Testis (tissue), 2 donors: ENCODE results near the gene GRIPAP1.

Experiments
- POLR2A ChIP-seq: fragments of 450-650 bp; IDR thresholded peaks from one replicate; pipeline ENCODE4 v1.6.1; 2017; ENCODE audit warnings: antibody characterized with exemption, mild to moderate bottlenecking, moderate library complexity
- TF ChIP-seq, protein P1 (sequence below), 3 experiments: fragments of 450-650 bp in 2 of 3; fragments of 200-600 bp in 1 of 3; sonication (generic) in 1 of 3; IDR thresholded peaks; one replicate each; pipeline ENCODE4 v1.5.1; 2016 to 2019; ENCODE audit warnings: antibody characterized with exemption in 3 of 3, mild to moderate bottlenecking in 2 of 3, moderate library complexity in 1 of 3

GRCh38 chrX:48978226-48978625 lies 23.8 kb downstream of the GRIPAP1 start:
- TF ChIP-seq, protein P1, sequence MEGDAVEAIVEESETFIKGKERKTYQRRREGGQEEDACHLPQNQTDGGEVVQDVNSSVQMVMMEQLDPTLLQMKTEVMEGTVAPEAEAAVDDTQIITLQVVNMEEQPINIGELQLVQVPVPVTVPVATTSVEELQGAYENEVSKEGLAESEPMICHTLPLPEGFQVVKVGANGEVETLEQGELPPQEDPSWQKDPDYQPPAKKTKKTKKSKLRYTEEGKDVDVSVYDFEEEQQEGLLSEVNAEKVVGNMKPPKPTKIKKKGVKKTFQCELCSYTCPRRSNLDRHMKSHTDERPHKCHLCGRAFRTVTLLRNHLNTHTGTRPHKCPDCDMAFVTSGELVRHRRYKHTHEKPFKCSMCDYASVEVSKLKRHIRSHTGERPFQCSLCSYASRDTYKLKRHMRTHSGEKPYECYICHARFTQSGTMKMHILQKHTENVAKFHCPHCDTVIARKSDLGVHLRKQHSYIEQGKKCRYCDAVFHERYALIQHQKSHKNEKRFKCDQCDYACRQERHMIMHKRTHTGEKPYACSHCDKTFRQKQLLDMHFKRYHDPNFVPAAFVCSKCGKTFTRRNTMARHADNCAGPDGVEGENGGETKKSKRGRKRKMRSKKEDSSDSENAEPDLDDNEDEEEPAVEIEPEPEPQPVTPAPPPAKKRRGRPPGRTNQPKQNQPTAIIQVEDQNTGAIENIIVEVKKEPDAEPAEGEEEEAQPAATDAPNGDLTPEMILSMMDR (IDR thresholded peaks at IDR 0.05) = no peak
- TF ChIP-seq POLR2A = no peak
